Measurements from ENCODE around the gene MPST. TPM values are rescaled to one million over a fixed set of nuclear protein-coding genes. Genes with fewer than 3 reads are reported as not detected.
"Not testable (repeated sequence)": the region's sequence is repeated elsewhere in the genome, so short reads cannot be mapped to it uniquely, and the experiment has no call there.

The MPST gene
- total and polyA plus RNA-seq, 2 donors (not counting 1 experiment from before 2014, with no cell fraction given): 14.8 to 51.5 TPM

GRCh38 chr22:37069719-37070118 is 50.2 kb downstream of the MPST start:
- TF ChIP-seq EZH2 (IDR thresholded peaks at IDR 0.05; ENCODE audit: low read length, missing control alignments) (no peak), CTCF (conservative IDR thresholded peaks at IDR 0.05 in 1 of 2, IDR thresholded peaks at IDR 0.05 in 1 of 2; ENCODE audit: low read depth in 1 of 2, low read length in 2 of 2) (no peak)
- peaks cover 6% of the 10 kb centered on the region for H3K27me3 ChIP-seq (ENCODE audit: control insufficient read depth, insufficient read depth, low read length)
- H4K20me1 ChIP-seq (ENCODE audit: control insufficient read depth, extremely low read depth, insufficient read depth, low read length): no peaks in the 10 kb centered on the region
- no peaks in the 10 kb centered on the region for H3K36me3 ChIP-seq (ENCODE audit: control insufficient read depth, insufficient read depth, low read length)
- no peak overlapping the region for H3K4me3 ChIP-seq (replicated peaks in 1 of 4; ENCODE audit: control extremely low read depth in 1 of 4, insufficient read depth in 1 of 4, low read depth in 3 of 4, low read length in 4 of 4)
- no peak for DNase-seq (ENCODE audit: low read depth in 2 of 2)
- H3K4me2 ChIP-seq (ENCODE audit: extremely low read depth, insufficient read depth, low read length): no peak overlapping the region
- H3K9ac ChIP-seq (ENCODE audit: insufficient read depth, low read length): no peak overlapping the region
- no peak overlapping the region for H2AFZ ChIP-seq (ENCODE audit: low read length)
- H3K9me3 ChIP-seq (ENCODE audit: control insufficient read depth, insufficient read depth, low read depth, low read length): no peaks in the 10 kb centered on the region
- no peak overlapping the region for H3K27ac ChIP-seq (ENCODE audit: insufficient read depth, low read length)
- no peaks in the 10 kb centered on the region for H3K4me1 ChIP-seq (ENCODE audit: control insufficient read depth, extremely low read depth, insufficient read depth, low read length)
- H3K79me2 ChIP-seq (ENCODE audit: control insufficient read depth, insufficient read depth, low read length): no peaks in the 10 kb centered on the region

- TF ChIP-seq EZH2 (IDR thresholded peaks at IDR 0.05; ENCODE audit: low read length, missing control alignments) (no peak), CTCF (conservative IDR thresholded peaks at IDR 0.05 in 1 of 2, IDR thresholded peaks at IDR 0.05 in 1 of 2; ENCODE audit: low read depth in 1 of 2, low read length in 2 of 2) (no peak)
- H3K27me3 ChIP-seq (ENCODE audit: control insufficient read depth, insufficient read depth, low read length): peaks cover 6% of the 10 kb centered on the region
- DNase-seq (ENCODE audit: low read depth in 2 of 2): no peak
Observed at GRCh38 chr22:37070334-37070733, 50.8 kb downstream of the MPST start.

GRCh38 chr22:37070744-37071143 is 51.2 kb downstream of the MPST start:
- peaks cover 6% of the 10 kb centered on the region for H3K27me3 ChIP-seq (ENCODE audit: control insufficient read depth, insufficient read depth, low read length)
- H3K9ac ChIP-seq (ENCODE audit: insufficient read depth, low read length): no peak overlapping the region
- no peak overlapping the region for H3K27ac ChIP-seq (ENCODE audit: insufficient read depth, low read length)
- H3K9me3 ChIP-seq (ENCODE audit: control insufficient read depth, insufficient read depth, low read depth, low read length): no peaks in the 10 kb centered on the region
- H3K36me3 ChIP-seq (ENCODE audit: control insufficient read depth, insufficient read depth, low read length): no peaks in the 10 kb centered on the region
- H3K4me2 ChIP-seq (ENCODE audit: extremely low read depth, insufficient read depth, low read length): no peak overlapping the region
- no peaks in the 10 kb centered on the region for H3K79me2 ChIP-seq (ENCODE audit: control insufficient read depth, insufficient read depth, low read length)
- no peak for DNase-seq (ENCODE audit: low read depth in 2 of 2)
- H2AFZ ChIP-seq (ENCODE audit: low read length): no peak overlapping the region
- H3K4me1 ChIP-seq (ENCODE audit: control insufficient read depth, extremely low read depth, insufficient read depth, low read length): no peaks in the 10 kb centered on the region
- H3K4me3 ChIP-seq (replicated peaks in 1 of 4; ENCODE audit: control extremely low read depth in 1 of 4, insufficient read depth in 1 of 4, low read depth in 3 of 4, low read length in 4 of 4): no peak overlapping the region
- no peaks in the 10 kb centered on the region for H4K20me1 ChIP-seq (ENCODE audit: control insufficient read depth, extremely low read depth, insufficient read depth, low read length)
- no peak for TF ChIP-seq CTCF (conservative IDR thresholded peaks at IDR 0.05 in 1 of 2, IDR thresholded peaks at IDR 0.05 in 1 of 2; ENCODE audit: low read depth in 1 of 2, low read length in 2 of 2)
- TF ChIP-seq EZH2 (IDR thresholded peaks at IDR 0.05; ENCODE audit: low read length, missing control alignments): no peak

More at GRCh38 chr22:37070334-37070733, 50.8 kb downstream of the MPST start:
- H3K27ac ChIP-seq (ENCODE audit: insufficient read depth, low read length): no peak overlapping the region
- H3K4me3 ChIP-seq (replicated peaks in 1 of 4; ENCODE audit: control extremely low read depth in 1 of 4, insufficient read depth in 1 of 4, low read depth in 3 of 4, low read length in 4 of 4): no peak overlapping the region
- H3K4me2 ChIP-seq (ENCODE audit: extremely low read depth, insufficient read depth, low read length): no peak overlapping the region
- H3K36me3 ChIP-seq (ENCODE audit: control insufficient read depth, insufficient read depth, low read length): no peaks in the 10 kb centered on the region
- no peaks in the 10 kb centered on the region for H4K20me1 ChIP-seq (ENCODE audit: control insufficient read depth, extremely low read depth, insufficient read depth, low read length)
- no peak overlapping the region for H3K9ac ChIP-seq (ENCODE audit: insufficient read depth, low read length)
- no peaks in the 10 kb centered on the region for H3K9me3 ChIP-seq (ENCODE audit: control insufficient read depth, insufficient read depth, low read depth, low read length)
- no peaks in the 10 kb centered on the region for H3K79me2 ChIP-seq (ENCODE audit: control insufficient read depth, insufficient read depth, low read length)
- no peaks in the 10 kb centered on the region for H3K4me1 ChIP-seq (ENCODE audit: control insufficient read depth, extremely low read depth, insufficient read depth, low read length)
- no peak overlapping the region for H2AFZ ChIP-seq (ENCODE audit: low read length)

- H3K27me3 ChIP-seq (ENCODE audit: control insufficient read depth, insufficient read depth, low read length); H3K4me2 ChIP-seq (ENCODE audit: extremely low read depth, insufficient read depth, low read length); H3K4me3 ChIP-seq (replicated peaks in 1 of 4; ENCODE audit: control extremely low read depth in 1 of 4, insufficient read depth in 1 of 4, low read depth in 3 of 4, low read length in 4 of 4); DNase-seq (ENCODE audit: low read depth in 2 of 2); H3K79me2 ChIP-seq (ENCODE audit: control insufficient read depth, insufficient read depth, low read length); H3K36me3 ChIP-seq (ENCODE audit: control insufficient read depth, insufficient read depth, low read length); H3K9ac ChIP-seq (ENCODE audit: insufficient read depth, low read length); H2AFZ ChIP-seq (ENCODE audit: low read length); H4K20me1 ChIP-seq (ENCODE audit: control insufficient read depth, extremely low read depth, insufficient read depth, low read length); H3K9me3 ChIP-seq (ENCODE audit: control insufficient read depth, insufficient read depth, low read depth, low read length); H3K27ac ChIP-seq (ENCODE audit: insufficient read depth, low read length); H3K4me1 ChIP-seq (ENCODE audit: control insufficient read depth, extremely low read depth, insufficient read depth, low read length): not testable (repeated sequence)
Observed at GRCh38 chr22:37071850-37072592, 52.5 kb downstream of the MPST start.

Data from fibroblast of lung (primary cell).